22Rv1 (cell line): Measurements from ENCODE around the gene EXOC3.

Experiments used
- H3K27ac ChIP-seq: fragments of 450-650 bp; 2 replicates; pipeline ENCODE4 v1.5.1; 2017
- CTCF ChIP-seq: fragments of 450-650 bp; IDR thresholded peaks from 2 replicates; pipeline ENCODE4 v1.5.1; 2017; ENCODE audit warnings: mild to moderate bottlenecking
- ZFX ChIP-seq: fragments of 450-650 bp; IDR thresholded peaks from 2 replicates; pipeline ENCODE4 v1.6.1; 2017; ENCODE audit warnings: antibody characterized with exemption, borderline replicate concordance

Gene EXOC3

DNA sequence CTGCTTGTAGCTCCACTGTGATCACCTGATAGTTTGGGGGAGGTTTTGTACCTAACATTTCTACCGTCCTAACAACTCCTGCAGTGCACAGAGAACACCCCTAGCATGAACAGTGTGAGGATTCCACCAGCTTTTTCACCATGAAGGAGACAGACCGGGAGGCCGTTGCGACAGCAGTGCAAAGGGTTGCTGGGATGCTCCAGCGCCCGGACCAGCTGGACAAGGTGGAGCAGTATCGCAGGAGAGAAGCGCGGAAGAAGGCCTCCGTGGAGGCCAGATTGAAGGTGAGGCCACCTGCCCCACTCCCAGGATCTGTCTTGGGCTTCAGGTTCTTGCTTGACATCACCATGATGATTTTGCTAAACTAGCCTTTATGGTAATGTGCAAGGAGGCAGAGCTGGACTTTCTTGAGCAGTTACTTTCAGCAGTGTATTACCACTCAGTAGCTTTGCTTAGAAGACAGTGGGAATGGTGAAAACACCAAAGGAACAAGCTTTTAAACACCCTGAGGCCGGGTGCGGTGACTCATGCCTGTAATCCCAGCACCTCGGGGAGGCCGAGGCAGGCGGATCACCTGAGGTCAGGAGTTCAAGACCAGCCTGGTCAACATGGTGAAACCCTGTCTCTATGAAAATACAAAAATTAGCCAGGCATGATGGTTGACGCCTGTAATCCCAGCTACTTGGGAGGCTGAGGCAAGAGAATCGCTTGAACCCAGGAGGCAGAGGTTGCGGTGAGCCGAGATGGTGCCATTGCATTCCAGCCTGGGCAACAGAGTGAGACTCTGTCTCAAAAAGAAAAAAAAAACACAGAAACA lies 3.3 kb downstream of the EXOC3 start:
- no peak overlapping the region for H3K27ac ChIP-seq
- TF ChIP-seq ZFX (no peak), CTCF (no peak)

- H3K27ac ChIP-seq, result no peak overlapping the region
Measured at GRCh38 chr5:446883-447263, 3.9 kb downstream of the EXOC3 start.

GRCh38 chr5:447501-447900 lies 4.5 kb downstream of the EXOC3 start:
- TF ChIP-seq ZFX, result no peak
- TF ChIP-seq CTCF, result no peak
- no peak overlapping the region for H3K27ac ChIP-seq

More at GRCh38 chr5:446883-447263, 3.9 kb downstream of the EXOC3 start:
- TF ChIP-seq CTCF, result peak; percentile 76
- no peak for TF ChIP-seq ZFX

DNA sequence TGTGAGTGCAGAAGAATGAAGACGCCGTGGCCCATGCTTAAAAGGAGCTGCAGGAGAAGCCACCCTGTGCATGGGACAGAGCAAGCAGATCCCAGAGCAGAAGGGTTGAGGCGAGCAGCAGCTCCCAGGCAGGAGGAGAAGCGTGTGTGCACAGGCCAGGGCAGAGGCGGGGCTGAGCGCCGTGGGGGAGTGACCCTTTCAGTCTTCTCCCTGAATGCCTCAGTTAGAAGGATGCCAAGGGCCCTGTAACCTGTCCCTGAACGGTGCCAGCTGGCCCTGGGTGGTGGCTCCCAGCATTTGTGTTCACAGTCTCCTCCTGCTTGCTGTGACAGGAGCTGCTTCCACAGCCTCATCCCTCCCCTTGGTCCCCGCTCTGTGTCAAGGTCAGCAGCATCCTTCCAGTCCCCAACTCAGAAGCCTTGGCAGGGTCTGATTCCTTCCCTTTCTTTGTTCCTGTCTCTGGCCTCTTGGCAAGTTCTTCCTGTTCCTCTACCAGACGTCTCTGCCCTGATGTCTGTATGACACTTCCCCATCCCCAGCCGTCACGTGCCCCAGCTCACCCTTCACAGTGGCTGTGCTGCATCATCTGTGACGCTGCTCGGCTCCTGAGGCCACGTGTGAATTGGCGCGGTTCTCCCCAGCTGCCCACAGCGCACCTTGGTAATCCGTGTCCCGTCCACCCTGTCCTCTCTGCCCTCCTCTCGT lies 5.2 kb downstream of the EXOC3 start:
- no peak for TF ChIP-seq ZFX
- no peak for TF ChIP-seq CTCF
- H3K27ac ChIP-seq, result no peak overlapping the region

DNA sequence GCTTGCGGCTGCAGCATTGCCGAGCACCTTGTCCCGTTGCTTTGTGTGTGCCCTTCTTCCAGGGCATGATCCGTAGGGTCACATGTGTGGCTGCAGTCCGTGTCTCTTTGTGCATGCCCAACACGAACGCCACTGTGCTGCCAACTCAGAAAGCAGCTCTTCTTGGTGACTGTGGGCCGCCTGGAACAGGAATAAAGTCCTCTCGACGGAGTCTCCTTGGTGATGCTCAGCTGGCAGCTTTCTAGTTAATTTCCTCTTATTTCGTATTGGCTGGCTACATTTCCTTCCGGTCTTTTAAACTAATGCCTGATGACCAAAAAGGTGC lies 5.8 kb downstream of the EXOC3 start:
- H3K27ac ChIP-seq, result no peak overlapping the region
- TF ChIP-seq ZFX (no peak), CTCF (no peak)

DNA sequence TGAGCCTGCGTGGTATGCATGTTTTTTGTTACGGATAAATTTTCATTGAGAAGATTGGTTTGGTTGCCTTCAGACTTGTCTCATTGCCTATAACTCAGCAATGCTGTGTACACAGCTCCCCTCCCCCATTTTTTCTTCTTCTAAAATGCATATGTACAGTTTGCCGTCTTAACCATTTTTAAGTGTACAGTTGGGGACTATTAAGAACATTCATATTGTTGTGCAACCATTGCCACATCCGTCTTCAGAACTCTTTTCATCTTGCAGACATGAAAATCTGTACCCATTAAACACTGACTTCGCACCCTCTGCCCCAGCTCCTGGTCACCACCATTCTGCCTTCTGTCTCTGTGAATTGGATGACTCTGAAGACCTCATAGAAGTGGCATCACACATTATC lies 6.2 kb downstream of the EXOC3 start:
- TF ChIP-seq CTCF (no peak), ZFX (no peak)
- no peak overlapping the region for H3K27ac ChIP-seq
